ENCODE measurements around the gene CFAP54.
"Not testable (repeated sequence)": the region's sequence is repeated elsewhere in the genome, so short reads cannot be mapped to it uniquely, and the experiment has no call there.

DNA sequence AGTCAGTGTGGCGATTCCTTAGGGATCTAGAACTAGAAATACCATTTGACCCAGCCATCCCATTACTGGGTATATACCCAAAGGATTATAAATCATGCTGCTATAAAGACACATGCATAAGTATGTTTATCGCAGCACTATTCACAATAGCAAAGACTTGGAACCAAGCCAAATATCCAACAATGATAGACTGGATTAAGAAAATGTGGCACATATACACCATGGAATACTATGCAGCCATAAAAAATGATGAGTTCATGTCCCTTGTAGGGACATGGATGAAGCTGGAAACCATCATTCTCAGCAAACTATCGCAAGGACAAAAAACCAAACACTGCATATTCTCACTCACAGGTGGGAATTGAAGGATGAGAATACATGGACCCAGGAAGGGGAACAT lies 186.1 kb downstream of the CFAP54 start:
- TF ChIP-seq, protein P1, sequence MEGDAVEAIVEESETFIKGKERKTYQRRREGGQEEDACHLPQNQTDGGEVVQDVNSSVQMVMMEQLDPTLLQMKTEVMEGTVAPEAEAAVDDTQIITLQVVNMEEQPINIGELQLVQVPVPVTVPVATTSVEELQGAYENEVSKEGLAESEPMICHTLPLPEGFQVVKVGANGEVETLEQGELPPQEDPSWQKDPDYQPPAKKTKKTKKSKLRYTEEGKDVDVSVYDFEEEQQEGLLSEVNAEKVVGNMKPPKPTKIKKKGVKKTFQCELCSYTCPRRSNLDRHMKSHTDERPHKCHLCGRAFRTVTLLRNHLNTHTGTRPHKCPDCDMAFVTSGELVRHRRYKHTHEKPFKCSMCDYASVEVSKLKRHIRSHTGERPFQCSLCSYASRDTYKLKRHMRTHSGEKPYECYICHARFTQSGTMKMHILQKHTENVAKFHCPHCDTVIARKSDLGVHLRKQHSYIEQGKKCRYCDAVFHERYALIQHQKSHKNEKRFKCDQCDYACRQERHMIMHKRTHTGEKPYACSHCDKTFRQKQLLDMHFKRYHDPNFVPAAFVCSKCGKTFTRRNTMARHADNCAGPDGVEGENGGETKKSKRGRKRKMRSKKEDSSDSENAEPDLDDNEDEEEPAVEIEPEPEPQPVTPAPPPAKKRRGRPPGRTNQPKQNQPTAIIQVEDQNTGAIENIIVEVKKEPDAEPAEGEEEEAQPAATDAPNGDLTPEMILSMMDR (conservative IDR thresholded peaks at IDR 0.05; ENCODE audit: low read depth, low read length), result not testable (repeated sequence)
- not testable (repeated sequence) for TF ChIP-seq EZH2 (IDR thresholded peaks at IDR 0.05; ENCODE audit: borderline replicate concordance, low read depth, low read length, poor library complexity, severe bottlenecking)

Data from A673 (cell line).